ENCODE results near the gene HUS1B.

The HUS1B gene

DNA sequence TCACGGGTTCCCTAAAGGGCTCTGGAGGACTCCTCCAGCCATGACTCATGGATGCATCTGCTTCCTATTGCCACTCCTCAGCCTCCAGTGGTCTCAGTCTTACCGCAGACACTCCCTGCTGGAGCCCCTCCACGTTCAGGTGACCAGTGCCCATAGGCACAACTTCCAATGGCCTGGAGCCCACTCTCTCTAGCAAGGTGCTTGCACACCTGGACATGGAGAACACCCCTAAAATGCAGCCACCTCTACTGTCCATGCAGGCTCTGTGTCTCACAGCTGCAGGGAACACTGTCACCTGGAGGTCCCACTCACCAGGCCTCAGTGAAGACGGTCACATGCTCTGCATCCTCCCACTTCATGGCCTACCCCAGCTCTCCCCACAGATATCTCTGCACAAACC, 36.0 kb downstream of the HUS1B start:
- DNase-seq, result no peak

DNA sequence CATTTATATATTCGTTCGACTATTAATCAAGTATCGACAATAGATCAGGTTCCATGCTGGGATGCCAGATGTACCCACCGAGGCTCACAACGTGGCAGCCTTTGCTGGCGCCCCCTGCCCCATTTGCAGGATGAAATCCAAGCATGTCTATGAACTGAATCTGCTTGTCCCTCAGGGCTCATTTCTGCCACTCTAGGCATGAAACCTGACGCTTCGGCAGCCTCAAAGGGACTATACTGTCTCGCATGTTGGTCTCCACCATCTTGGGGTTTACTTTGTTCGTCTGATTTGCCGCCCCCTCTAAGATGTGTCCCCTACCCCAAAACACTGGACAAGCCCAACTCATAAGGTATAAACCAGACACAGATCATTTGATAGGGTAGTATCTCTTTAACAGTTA, 36.7 kb downstream of the HUS1B start:
- DNase-seq, result no peak

DNA sequence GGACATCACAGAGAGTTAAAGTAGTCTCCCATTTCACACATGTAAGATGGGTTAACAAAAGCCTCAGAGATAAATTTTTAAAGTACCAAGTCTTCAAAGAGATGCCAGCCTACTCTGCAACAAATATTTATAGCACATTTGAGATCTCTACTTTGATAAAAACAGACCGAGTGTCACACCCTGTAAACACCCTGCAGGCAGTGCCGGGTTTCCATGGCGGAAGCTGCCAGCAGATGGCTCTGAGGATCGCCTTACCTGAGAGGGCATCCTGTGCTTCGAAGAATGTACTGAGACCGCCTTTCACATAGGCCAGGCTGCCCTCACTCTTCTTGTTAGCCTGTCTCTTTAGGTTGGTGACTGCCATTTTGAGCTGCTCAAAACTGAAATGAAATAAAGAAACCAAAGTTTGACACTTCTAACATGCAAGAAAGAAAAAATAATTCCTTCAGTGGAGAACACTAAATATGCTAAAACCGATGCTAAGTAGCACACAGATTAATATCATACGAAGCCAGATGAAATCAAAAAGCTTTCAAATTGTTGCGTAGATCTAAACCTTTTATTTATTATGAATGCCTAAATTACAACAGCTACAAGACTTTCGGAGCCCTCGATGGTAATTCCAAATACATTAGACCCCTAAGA, 39.3 kb downstream of the HUS1B start:
- DNase-seq, result no peak

DNA sequence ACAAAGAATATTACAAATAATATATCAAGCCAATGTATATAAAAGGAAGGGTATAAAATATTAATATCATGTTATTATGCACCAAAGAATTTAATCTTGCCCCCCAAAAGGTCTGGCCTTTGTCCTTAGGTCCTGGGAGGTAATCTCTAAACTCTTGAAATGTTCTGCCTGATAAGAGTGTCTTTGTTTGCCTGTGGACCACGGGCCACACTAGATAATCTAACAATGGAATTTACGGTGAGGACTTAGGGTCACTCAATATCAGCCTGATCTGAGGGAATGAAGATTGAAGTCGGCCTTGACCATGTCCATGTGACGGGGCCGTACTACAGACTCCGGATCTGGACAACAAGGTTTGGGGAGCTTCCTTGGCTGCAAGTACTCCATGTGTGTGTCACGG, 42.9 kb downstream of the HUS1B start:
- no peak for DNase-seq

DNA sequence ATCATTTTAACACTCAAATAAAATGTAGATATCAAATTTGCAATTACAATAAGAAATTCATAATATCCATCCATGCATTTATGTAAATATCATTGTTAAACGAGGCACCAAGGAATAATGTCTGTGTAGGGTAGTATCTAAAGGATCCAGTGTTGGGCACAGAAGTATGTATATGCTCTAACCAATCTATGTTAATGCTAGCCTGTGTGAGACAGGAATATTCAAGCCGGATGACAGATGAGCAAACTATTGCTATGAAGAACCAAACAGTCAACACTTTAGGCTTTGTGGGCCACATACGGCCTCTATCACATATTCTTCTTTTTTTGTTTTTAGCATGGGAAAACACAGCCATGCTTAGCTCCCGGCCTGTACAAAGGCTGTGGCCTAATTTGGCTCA, 45.0 kb downstream of the HUS1B start:
- DNase-seq, result no peak

DNA sequence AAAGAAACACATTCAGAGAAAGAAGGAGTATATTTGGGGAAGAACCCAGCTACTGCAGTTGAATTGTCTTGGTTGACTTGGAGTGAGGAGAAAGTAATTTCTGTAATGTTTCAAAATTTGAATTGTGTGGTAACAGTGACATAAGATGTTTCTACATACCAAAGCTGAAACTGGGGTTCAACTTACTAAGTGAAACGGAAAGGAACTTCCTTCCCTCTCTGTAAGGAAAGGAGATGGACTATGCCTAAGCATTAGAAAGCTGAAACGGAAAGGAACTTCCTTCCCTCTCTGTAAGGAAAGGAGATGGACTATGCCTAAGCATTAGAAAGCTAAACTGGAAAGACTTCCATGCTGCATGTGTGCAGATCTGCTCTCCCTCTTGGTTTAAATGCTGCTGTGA, 46.0 kb downstream of the HUS1B start:
- no peak for DNase-seq

- DNase-seq, result no peak
These were observed 47.0 kb downstream of the HUS1B start for GRCh38 chr6:609905-610304.

- no peak for DNase-seq
These were observed 50.0 kb downstream of the HUS1B start for GRCh38 chr6:606829-607379.

All from NCI-H187 treated with DMSO at 0.1 percent for 48 hours (cell line).